Type B pancreatic cell (in vitro differentiated cells): ENCODE measurements around the gene SMIM43. TPM values are rescaled to one million over a fixed set of nuclear protein-coding genes. Genes with fewer than 3 reads are reported as not detected.
"Not testable (repeated sequence)": the region's sequence is repeated elsewhere in the genome, so short reads cannot be mapped to it uniquely, and the experiment has no call there.

Experiments used
- DNase-seq: peaks from one replicate; pipeline ENCODE4 v3.0.0; 2021; ENCODE audit warnings: mixed read lengths; ENCODE audit not compliant: unreplicated experiment; ENCODE audit errors: extremely low spot score
- H3K27ac Mint-ChIP-seq: 2 replicates; pipeline ENCODE4 v1.8.0; 2021; ENCODE audit warnings: mild to moderate bottlenecking, mixed read lengths
- H3K27me3 Mint-ChIP-seq: 2 replicates; pipeline ENCODE4 v1.8.0; 2021; ENCODE audit warnings: mixed read lengths
- H3K36me3 Mint-ChIP-seq: 2 replicates; pipeline ENCODE4 v1.8.0; 2021; ENCODE audit warnings: mixed read lengths
- H3K4me1 Mint-ChIP-seq: one replicate; pipeline ENCODE4 v1.8.0; 2021; ENCODE audit warnings: mixed read lengths; ENCODE audit not compliant: unreplicated experiment
- H3K4me3 Mint-ChIP-seq: 2 replicates; pipeline ENCODE4 v1.8.0; 2021; ENCODE audit warnings: mild to moderate bottlenecking, mixed read lengths
- H3K9me3 Mint-ChIP-seq: 2 replicates; pipeline ENCODE4 v1.8.0; 2021; ENCODE audit warnings: mixed read lengths
- total RNA-seq: library from RNA; stranded (reverse); gene quantifications from 2 replicates; pipeline ENCODE4 v1.2.1, GENCODE V29; 2021; ENCODE audit warnings: low replicate concordance
- TF ChIP-seq, protein P1 (sequence below): fragments of 200-600 bp; sonication (generic); conservative IDR thresholded peaks from 2 replicates; pipeline ENCODE4 v1.5.0; 2021; ENCODE audit warnings: antibody characterized with exemption, mild to moderate bottlenecking

Gene SMIM43
- total RNA-seq, 1 donor from 2014 or later, result 0.60 TPM

DNA sequence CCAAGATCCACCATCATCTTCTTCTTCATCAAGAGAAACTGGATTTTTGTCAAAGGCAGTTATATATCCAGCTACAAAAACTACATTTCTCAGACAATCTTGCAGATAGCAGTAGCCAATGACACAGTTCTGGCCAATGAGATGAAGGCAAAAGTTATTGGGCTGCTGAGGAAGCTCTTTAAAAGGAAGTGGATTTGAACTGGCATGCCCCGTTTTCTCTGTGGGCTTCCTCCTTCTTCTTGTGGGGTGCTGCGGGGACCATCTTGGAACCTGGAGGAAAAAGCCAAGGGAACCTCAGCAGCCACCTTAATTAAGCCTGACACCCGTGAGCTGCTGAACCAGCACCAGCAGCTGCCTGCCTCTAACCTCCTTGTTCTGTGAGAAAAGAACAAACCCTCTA is 4.8 kb downstream of the SMIM43 start:
- peaks cover under 1% of the 10 kb centered on the region for H3K4me1 Mint-ChIP-seq
- H3K27me3 Mint-ChIP-seq, result peaks cover 77% of the 10 kb centered on the region
- DNase-seq, result no peak

DNA sequence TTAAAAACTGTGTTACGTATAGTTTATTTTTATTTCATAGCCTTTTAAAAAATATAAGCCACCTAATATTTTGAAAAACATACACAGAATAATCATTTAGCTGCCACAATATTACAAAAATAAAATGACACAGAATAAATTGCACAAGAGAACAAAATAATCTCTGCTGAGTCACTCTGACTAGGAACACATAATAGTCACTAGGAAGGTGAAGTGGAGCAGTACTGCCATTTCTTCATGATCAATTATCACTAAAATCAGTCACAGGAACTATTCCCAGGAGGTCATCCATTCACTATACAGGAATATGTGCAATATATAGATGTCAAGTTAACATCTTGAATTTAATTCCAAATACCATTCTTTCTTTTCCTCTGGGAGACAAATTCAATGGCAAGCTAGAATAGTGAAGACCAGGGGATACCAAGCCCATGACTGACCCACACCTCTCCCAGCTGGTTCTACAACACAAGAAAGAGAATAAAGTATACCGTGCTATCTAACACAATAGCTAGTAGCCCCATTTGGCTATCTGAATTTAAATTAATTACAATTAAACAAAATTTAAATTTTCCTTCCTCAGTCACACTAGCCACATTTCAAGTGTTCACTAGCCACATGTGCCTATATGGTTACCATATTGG is 5.9 kb downstream of the SMIM43 start:
- DNase-seq, result no peak
- TF ChIP-seq, protein P1, sequence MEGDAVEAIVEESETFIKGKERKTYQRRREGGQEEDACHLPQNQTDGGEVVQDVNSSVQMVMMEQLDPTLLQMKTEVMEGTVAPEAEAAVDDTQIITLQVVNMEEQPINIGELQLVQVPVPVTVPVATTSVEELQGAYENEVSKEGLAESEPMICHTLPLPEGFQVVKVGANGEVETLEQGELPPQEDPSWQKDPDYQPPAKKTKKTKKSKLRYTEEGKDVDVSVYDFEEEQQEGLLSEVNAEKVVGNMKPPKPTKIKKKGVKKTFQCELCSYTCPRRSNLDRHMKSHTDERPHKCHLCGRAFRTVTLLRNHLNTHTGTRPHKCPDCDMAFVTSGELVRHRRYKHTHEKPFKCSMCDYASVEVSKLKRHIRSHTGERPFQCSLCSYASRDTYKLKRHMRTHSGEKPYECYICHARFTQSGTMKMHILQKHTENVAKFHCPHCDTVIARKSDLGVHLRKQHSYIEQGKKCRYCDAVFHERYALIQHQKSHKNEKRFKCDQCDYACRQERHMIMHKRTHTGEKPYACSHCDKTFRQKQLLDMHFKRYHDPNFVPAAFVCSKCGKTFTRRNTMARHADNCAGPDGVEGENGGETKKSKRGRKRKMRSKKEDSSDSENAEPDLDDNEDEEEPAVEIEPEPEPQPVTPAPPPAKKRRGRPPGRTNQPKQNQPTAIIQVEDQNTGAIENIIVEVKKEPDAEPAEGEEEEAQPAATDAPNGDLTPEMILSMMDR, result no peak
- H3K27me3 Mint-ChIP-seq, result peaks cover 72% of the 10 kb centered on the region
- no peaks in the 10 kb centered on the region for H3K36me3 Mint-ChIP-seq
- H3K27ac Mint-ChIP-seq, result no peak overlapping the region
- H3K9me3 Mint-ChIP-seq, result no peaks in the 10 kb centered on the region
- H3K4me1 Mint-ChIP-seq, result no peaks in the 10 kb centered on the region
- H3K4me3 Mint-ChIP-seq, result no peak overlapping the region

More for the DNA sequence above, 4.8 kb downstream of the SMIM43 start:
- TF ChIP-seq, protein P1, result no peak
- Mint-ChIP-seq H3K9me3 (no peaks in the 10 kb centered on the region), H3K4me3 (no peak overlapping the region), H3K27ac (no peak overlapping the region), H3K36me3 (no peaks in the 10 kb centered on the region)

DNA sequence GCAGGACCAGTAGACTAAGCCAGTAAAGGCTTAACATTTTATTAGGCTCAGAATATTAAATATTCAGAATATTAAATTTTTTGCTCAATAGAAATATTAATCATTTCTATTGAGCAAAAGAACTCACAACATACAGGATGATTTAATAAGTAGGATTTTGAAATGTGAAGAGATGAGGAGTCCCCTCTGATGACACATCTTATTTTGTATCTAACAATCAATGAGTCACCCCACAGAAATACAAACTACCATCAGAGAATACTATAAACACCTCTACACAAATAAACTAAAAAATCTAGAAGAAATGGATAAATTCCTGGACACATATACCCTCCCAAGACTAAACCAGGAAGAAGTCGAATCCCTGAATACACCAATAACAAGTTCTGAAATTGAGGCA is 12.8 kb downstream of the SMIM43 start:
- not testable (repeated sequence) for DNase-seq, H3K36me3 Mint-ChIP-seq, H3K4me3 Mint-ChIP-seq, H3K4me1 Mint-ChIP-seq, H3K9me3 Mint-ChIP-seq, H3K27ac Mint-ChIP-seq
- peaks cover 42% of the 10 kb centered on the region for H3K27me3 Mint-ChIP-seq

DNA sequence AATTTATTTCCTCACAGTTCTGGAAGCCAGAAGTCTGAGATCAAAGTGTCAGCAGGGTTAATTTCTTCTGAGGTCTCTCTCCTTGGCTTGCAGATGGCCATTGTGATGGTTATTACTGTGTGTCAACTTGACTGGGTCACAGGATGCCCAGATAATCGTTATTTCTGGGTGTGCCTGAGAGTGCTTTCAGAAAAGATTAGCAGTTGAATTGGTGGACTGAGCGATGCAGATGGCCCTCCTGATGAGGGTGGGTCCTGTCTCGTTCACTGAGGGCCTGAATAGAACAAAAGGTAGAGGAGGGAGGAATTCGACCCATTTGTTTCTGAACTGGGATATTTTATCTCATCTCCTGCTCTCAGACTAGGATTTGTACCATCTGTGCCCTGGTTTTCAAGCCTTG is 15.7 kb downstream of the SMIM43 start:
- TF ChIP-seq, protein P1, result no peak
- no peaks in the 10 kb centered on the region for H3K9me3 Mint-ChIP-seq
- no peak overlapping the region for H3K4me3 Mint-ChIP-seq
- no peak overlapping the region for H3K27ac Mint-ChIP-seq
- H3K36me3 Mint-ChIP-seq, result no peaks in the 10 kb centered on the region
- H3K27me3 Mint-ChIP-seq, result peaks cover 26% of the 10 kb centered on the region
- H3K4me1 Mint-ChIP-seq, result no peaks in the 10 kb centered on the region
- DNase-seq, result no peak

DNA sequence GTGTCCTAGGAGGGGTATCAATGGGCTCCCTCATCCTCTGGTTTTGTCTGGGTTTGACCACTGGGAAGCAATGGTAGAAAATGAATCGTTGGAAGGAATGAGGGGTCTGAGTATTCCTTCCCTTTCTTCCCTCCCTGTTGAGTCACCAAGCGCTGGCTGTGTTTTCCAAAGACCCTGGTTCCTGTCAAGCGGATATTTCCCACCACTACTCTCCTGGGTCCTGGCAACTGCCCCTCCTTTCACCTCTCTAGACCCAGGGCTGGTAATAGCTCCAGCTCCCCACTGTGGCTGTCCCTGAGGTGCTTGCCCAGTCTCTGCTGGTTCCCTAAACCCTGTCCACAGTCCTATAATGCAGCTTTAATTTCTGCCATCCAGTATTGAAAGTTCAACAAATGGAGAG is 22.2 kb downstream of the SMIM43 start:
- TF ChIP-seq, protein P1, result no peak
- DNase-seq, result no peak
- Mint-ChIP-seq H3K4me3 (no peak overlapping the region), H3K36me3 (no peaks in the 10 kb centered on the region), H3K4me1 (peaks cover 2% of the 10 kb centered on the region), H3K9me3 (no peaks in the 10 kb centered on the region), H3K27ac (no peak overlapping the region), H3K27me3 (peaks cover 4% of the 10 kb centered on the region)

DNA sequence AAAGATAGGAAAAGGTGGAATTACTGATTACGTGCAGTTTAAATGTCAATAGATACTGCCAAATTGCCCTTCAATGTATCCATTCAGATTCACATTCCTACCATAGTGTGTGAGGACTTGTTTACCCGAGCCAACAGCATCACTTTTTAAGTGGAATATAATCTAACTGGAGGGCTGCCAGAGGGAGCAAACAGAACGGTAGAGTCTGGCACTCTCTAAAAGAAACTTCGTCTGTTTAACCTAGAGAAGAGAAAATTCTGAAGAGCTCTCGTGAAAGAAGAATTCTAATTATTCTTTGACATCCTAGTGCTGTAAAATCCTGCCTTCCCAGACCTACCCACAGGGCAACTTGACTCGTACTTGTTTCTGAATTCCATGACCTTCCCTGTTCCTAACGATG is 23.2 kb downstream of the SMIM43 start:
- H3K4me1 Mint-ChIP-seq, result peaks cover 3% of the 10 kb centered on the region
- no peaks in the 10 kb centered on the region for H3K27me3 Mint-ChIP-seq
- H3K4me3 Mint-ChIP-seq, result no peak overlapping the region
- H3K9me3 Mint-ChIP-seq, result no peaks in the 10 kb centered on the region
- no peak for DNase-seq
- H3K36me3 Mint-ChIP-seq, result no peaks in the 10 kb centered on the region
- peak overlapping the region; percentile 24 for H3K27ac Mint-ChIP-seq
- TF ChIP-seq, protein P1, result no peak
